ENCODE results near the gene SYMPK. TPM values are rescaled to one million over a fixed set of nuclear protein-coding genes. Genes with fewer than 3 reads are reported as not detected.

Gene SYMPK
- total and polyA plus RNA-seq, 8 donors: 65.6 to 77.6 (median 69.1) TPM

GRCh38 chr19:45905011-45905410, 42.1 kb upstream of the SYMPK start:
- no peak for DNase-seq
- no peak for ATAC-seq
- H3K9me3 ChIP-seq: no peaks in the 10 kb centered on the region
- no peak overlapping the region for H3K27ac ChIP-seq
- intact Hi-C loops (cut with DNase I): no loop called here
- H3K4me3 ChIP-seq: no peak overlapping the region
- H3K36me3 ChIP-seq: no peaks in the 10 kb centered on the region
- TF ChIP-seq CTCF (IDR thresholded peaks at IDR 0.05): no peak
- no peaks in the 10 kb centered on the region for H3K27me3 ChIP-seq
- peaks cover 11 to 20% of the 10 kb centered on the region in 2 donors for H3K4me1 ChIP-seq

GRCh38 chr19:45902651-45903625, 40.0 kb upstream of the SYMPK start:
- intact Hi-C loops (cut with DNase I): no loop called here
- H3K9me3 ChIP-seq: no peaks in the 10 kb centered on the region
- peak; percentile 98 to 100 (median 99) for DNase-seq
- TF ChIP-seq CTCF (IDR thresholded peaks at IDR 0.05): no peak
- peak; percentile 96 for ATAC-seq
- peaks cover 11 to 20% of the 10 kb centered on the region in 2 donors for H3K4me1 ChIP-seq
- H3K27ac ChIP-seq: peak overlapping the region; percentile 43 to 85
- H3K27me3 ChIP-seq: no peaks in the 10 kb centered on the region
- H3K4me3 ChIP-seq: peak overlapping the region; percentile 57 to 76
- peaks cover 0 to 16% of the 10 kb centered on the region in 2 donors for H3K36me3 ChIP-seq

GRCh38 chr19:45901912-45902650, 39.1 kb upstream of the SYMPK start, which contains the start of gene MYPOP:
MYPOP (minus strand) TSS chr19:45902613; CDS start chr19:45901773, 840 bp downstream.
- no peaks in the 10 kb centered on the region for H3K27me3 ChIP-seq
- no peaks in the 10 kb centered on the region for H3K9me3 ChIP-seq
- no peak for TF ChIP-seq CTCF (IDR thresholded peaks at IDR 0.05)
- peaks cover 11 to 20% of the 10 kb centered on the region in 2 donors for H3K4me1 ChIP-seq
- peak within 1 kb of the TSS; percentile 43 to 85 for H3K27ac ChIP-seq
- peaks cover 0 to 23% of the 10 kb centered on the region in 2 donors for H3K36me3 ChIP-seq
- ATAC-seq (no peak), DNase-seq (no peak)
- intact Hi-C loops (cut with DNase I): no loop called here
- peak within 1 kb of the TSS; percentile 57 to 76 for H3K4me3 ChIP-seq

GRCh38 chr19:45901432-45901911, 38.5 kb upstream of the SYMPK start:
- intact Hi-C loops (cut with DNase I): no loop called here
- peak; percentile 2 for ATAC-seq
- TF ChIP-seq CTCF (IDR thresholded peaks at IDR 0.05): no peak
- no peaks in the 10 kb centered on the region for H3K27me3 ChIP-seq
- peak overlapping the region in 1 of 2 donors; percentile 28 for H3K27ac ChIP-seq
- peak in 3 of 4 donors; percentile 55 to 90 (median 61) for DNase-seq
- H3K4me1 ChIP-seq: peaks cover 11 to 20% of the 10 kb centered on the region in 2 donors
- no peaks in the 10 kb centered on the region for H3K9me3 ChIP-seq
- H3K36me3 ChIP-seq: peaks cover 0 to 27% of the 10 kb centered on the region in 2 donors
- peak overlapping the region; percentile 57 to 76 for H3K4me3 ChIP-seq
